NB4 (cell line): ENCODE results near the gene SERPINI2.

Source experiments
- DNase-seq: peaks from one replicate; pipeline ENCODE4 v3.0.0; 2010; ENCODE audit warnings: low read depth
- H3K4me3 ChIP-seq: one replicate; pipeline ENCODE4 v1.5.1; 2011; ENCODE audit warnings: mild to moderate bottlenecking, low read depth, low read length, moderate library complexity
- MYC ChIP-seq: IDR thresholded peaks from 2 replicates; pipeline ENCODE4 v1.6.1; 2011; ENCODE audit warnings: low read depth, low read length
- POLR2A ChIP-seq: IDR thresholded peaks from 2 replicates; pipeline ENCODE4 v1.6.1; 2011; ENCODE audit warnings: mild to moderate bottlenecking; ENCODE audit not compliant: insufficient read length; ENCODE audit errors: extremely low read depth
- TF ChIP-seq, protein P1 (sequence below): IDR thresholded peaks from one replicate; pipeline ENCODE4 v1.5.1; 2012; ENCODE audit warnings: low read depth, low read length
- TF ChIP-seq, protein P2 (sequence below): IDR thresholded peaks from 2 replicates; pipeline ENCODE4 v1.6.1; 2011; ENCODE audit warnings: low read depth, low read length

SERPINI2 gene

DNA sequence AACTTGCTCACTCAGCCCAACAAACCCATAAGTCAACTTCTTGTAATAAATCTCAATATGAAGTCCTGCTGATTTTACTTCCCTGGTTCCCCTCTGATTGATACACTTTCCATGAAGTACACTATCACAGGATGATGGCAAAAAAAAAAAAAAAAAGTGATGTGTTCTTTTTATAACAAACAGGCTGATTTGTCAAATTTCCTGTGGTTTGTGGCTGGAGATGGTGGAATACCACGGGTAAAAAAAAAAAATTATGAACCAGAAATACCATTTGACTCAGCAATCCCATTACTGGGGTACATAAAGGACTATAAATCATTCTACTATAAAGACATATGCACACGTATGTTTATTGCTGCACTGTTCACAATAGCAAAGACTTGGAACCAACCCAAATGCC lies 10.7 kb upstream of the SERPINI2 start:
- DNase-seq = no peak
- no peak overlapping the region for H3K4me3 ChIP-seq
- TF ChIP-seq MYC (no peak), POLR2A (no peak)
- TF ChIP-seq, protein P1, sequence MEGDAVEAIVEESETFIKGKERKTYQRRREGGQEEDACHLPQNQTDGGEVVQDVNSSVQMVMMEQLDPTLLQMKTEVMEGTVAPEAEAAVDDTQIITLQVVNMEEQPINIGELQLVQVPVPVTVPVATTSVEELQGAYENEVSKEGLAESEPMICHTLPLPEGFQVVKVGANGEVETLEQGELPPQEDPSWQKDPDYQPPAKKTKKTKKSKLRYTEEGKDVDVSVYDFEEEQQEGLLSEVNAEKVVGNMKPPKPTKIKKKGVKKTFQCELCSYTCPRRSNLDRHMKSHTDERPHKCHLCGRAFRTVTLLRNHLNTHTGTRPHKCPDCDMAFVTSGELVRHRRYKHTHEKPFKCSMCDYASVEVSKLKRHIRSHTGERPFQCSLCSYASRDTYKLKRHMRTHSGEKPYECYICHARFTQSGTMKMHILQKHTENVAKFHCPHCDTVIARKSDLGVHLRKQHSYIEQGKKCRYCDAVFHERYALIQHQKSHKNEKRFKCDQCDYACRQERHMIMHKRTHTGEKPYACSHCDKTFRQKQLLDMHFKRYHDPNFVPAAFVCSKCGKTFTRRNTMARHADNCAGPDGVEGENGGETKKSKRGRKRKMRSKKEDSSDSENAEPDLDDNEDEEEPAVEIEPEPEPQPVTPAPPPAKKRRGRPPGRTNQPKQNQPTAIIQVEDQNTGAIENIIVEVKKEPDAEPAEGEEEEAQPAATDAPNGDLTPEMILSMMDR = no peak
- TF ChIP-seq, protein P2, sequence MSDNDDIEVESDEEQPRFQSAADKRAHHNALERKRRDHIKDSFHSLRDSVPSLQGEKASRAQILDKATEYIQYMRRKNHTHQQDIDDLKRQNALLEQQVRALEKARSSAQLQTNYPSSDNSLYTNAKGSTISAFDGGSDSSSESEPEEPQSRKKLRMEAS = no peak

DNA sequence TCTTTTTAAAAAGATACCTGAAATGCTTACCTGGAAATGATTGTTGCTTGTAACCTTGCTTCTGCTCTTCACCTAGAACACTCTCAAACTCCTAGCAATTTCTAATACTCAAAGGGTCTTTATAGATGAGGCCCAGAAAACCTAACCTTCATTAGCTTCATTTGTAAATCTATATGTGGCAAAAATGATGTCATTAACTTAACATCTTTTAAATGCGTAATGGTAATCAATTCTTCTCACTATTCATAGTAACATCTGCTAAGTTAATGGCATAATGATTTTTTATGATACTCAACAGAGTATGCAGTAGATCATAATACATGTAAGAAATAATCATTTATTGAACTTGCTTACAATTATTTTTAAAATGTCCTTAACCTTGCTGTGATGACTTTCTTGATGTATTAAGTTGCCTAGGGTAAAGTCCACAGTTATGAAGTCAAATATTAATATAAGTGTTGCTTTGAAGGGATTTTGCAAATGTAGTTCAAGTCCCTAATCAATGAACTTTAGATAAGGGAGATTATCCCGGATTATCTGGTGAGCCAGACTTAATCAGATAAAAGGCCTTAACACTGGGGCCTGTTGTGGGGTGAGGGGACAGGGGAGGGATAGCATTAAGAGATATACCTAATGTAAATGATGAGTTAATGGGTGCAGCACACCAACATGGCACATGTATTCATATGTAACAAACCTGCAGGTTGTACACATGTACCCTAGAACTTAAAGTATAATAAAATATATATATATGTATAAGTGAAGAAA lies 10.1 kb upstream of the SERPINI2 start:
- DNase-seq = no peak
- TF ChIP-seq, protein P2 = no peak
- no peak for TF ChIP-seq POLR2A
- TF ChIP-seq, protein P1 = no peak

DNA sequence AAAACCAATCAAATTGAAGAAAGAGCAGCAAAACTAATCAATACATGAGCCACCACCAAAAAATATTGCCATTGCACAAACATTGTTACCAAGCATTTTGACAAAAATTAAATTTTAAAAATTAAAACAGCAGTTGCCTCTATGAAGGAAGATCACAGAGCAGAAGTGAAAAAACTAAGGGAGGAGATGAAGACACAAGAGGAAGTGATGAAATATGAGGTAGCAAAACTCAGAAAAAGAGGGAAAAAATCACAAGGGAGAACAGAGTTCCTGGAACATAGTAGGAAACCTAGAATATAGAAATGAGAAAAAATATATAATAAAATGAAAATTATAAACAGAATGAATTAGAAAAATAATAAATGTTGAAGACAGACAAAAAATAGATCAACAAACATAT lies 7.3 kb upstream of the SERPINI2 start:
- TF ChIP-seq MYC (no peak), POLR2A (no peak)
- TF ChIP-seq, protein P2 = no peak
- TF ChIP-seq, protein P1 = no peak
- H3K4me3 ChIP-seq = no peak overlapping the region
- no peak for DNase-seq

More for the DNA sequence above, 10.1 kb upstream of the SERPINI2 start:
- H3K4me3 ChIP-seq = no peak overlapping the region

DNA sequence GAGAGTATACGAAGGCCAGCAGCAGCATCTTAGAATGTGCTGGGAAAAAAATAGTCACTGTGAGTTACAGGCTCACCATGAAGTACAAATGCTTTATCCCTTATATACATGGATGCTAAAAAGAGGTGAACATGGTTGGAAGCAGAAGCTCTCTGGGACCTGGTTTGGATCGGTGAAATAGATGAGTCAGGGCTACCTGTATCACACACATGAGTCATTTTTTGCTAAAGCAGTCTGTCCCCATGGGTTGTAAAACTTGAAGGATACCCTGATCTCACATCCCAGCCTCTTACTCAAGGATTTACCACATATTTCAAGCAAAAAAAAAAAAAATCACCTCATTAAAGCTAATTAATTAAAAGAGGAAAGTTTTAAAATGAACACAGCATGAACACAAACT lies 6.9 kb upstream of the SERPINI2 start:
- TF ChIP-seq MYC (no peak), POLR2A (no peak)
- TF ChIP-seq, protein P1 = no peak
- TF ChIP-seq, protein P2 = no peak
- no peak for DNase-seq
- no peak overlapping the region for H3K4me3 ChIP-seq

DNA sequence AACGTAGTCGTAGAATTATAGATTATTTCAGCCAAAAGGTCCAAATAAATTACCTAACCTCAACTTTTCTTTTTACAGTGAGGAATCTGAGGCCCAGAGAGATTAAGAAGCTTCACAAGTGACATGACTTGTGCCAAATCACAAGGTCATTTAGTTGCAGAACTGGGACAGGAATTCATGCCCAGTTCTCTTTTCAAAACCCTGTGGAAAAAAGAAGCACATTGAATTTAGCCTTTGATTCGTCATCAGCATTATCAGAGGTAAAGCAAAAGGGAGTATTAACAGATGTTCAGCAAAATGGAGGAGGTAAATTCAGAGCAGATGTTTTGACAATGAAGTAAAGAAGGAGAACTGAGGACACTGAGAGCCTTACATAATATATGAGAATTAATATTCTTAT lies 4.5 kb downstream of the SERPINI2 start:
- no peak overlapping the region for H3K4me3 ChIP-seq
- DNase-seq = no peak
- TF ChIP-seq, protein P2 = no peak
- TF ChIP-seq, protein P1 = no peak
- no peak for TF ChIP-seq POLR2A
- no peak for TF ChIP-seq MYC
